Mesendoderm (in vitro differentiated cells): ENCODE measurements around the gene SLIT3.

ENCODE experiments used
- DNase-seq: peaks from one replicate; pipeline ENCODE4 v3.0.0; 2013
- H2AK5ac ChIP-seq: 2 replicates; pipeline ENCODE4 v1.6.1; 2013; ENCODE audit warnings: low read length, inconsistent platforms
- H2BK120ac ChIP-seq: 2 replicates; pipeline ENCODE4 v1.6.1; 2013; ENCODE audit warnings: low read depth, mild to moderate bottlenecking, low read length, moderate library complexity, mixed read lengths
- H2BK15ac ChIP-seq: replicated peaks from 2 replicates; pipeline ENCODE4 v1.6.1; 2013; ENCODE audit warnings: low read depth, mild to moderate bottlenecking, moderate library complexity
- H2BK5ac ChIP-seq: 2 replicates; pipeline ENCODE4 v1.6.1; 2013; ENCODE audit warnings: low read length, inconsistent platforms
- H3K18ac ChIP-seq: 2 replicates; pipeline ENCODE4 v1.6.1; 2013; ENCODE audit warnings: mild to moderate bottlenecking, low read length, mixed read lengths
- H3K23ac ChIP-seq: one replicate; pipeline ENCODE4 v1.6.1; 2013; ENCODE audit warnings: low read length
- H3K27ac ChIP-seq: 2 replicates; pipeline ENCODE4 v1.5.1; 2013; ENCODE audit warnings: low read depth, mild to moderate bottlenecking, inconsistent platforms, low read length, moderate library complexity
- H3K27me3 ChIP-seq: 2 replicates; pipeline ENCODE4 v1.6.1; 2013; ENCODE audit warnings: low read length, control low read depth, mild to moderate bottlenecking, inconsistent platforms; ENCODE audit not compliant: insufficient read depth, poor library complexity
- H3K36me3 ChIP-seq: 2 replicates; pipeline ENCODE4 v1.6.1; 2013; ENCODE audit warnings: low read length, inconsistent platforms; ENCODE audit not compliant: control insufficient read depth, insufficient read depth
- H3K4ac ChIP-seq: one replicate; pipeline ENCODE4 v1.6.1; 2013; ENCODE audit warnings: low read depth, mild to moderate bottlenecking, low read length, moderate library complexity
- H3K4me1 ChIP-seq: 2 replicates; pipeline ENCODE4 v1.6.1; 2013; ENCODE audit warnings: low read depth, low read length, inconsistent platforms; ENCODE audit not compliant: control insufficient read depth
- H3K4me2 ChIP-seq: 2 replicates; pipeline ENCODE4 v1.6.1; 2013; ENCODE audit warnings: low read length
- H3K4me3 ChIP-seq: 2 replicates; pipeline ENCODE4 v1.5.1; 2013; ENCODE audit warnings: mild to moderate bottlenecking, low read length
- H3K56ac ChIP-seq: one replicate; pipeline ENCODE4 v1.6.1; 2013; ENCODE audit warnings: low read length
- H3K79me1 ChIP-seq: 2 replicates; pipeline ENCODE4 v1.6.1; 2013; ENCODE audit warnings: low read length, inconsistent platforms
- H3K79me2 ChIP-seq: 2 replicates; pipeline ENCODE4 v1.6.1; 2013; ENCODE audit warnings: mild to moderate bottlenecking, low read length; ENCODE audit not compliant: control insufficient read depth, insufficient read depth
- H3K9ac ChIP-seq: 2 replicates; pipeline ENCODE4 v1.6.1; 2013; ENCODE audit warnings: low read length, inconsistent platforms
- H4K5ac ChIP-seq: one replicate; pipeline ENCODE4 v1.6.1; 2013; ENCODE audit warnings: low read length
- H4K8ac ChIP-seq: one replicate; pipeline ENCODE4 v1.6.1; 2013; ENCODE audit warnings: low read depth, mild to moderate bottlenecking, control low read depth, low read length, moderate library complexity
- WGBS: extraction: QIAGEN DNeasy Blood & Tissue Kit; methylation state at CpG from one replicate; pipeline ENCODE4 v1.1.7; 2013; ENCODE audit warnings: low lambda C conversion rate, missing lambda C conversion rate; ENCODE audit not compliant: insufficient coverage; ENCODE audit errors: extremely low coverage; 5-methylcytosine and 5-hydroxymethylcytosine counted together

Gene SLIT3

GRCh38 chr5:168951769-168952168 lies 349.2 kb downstream of the SLIT3 start:
- Histone ChIP-seq H3K23ac (no peak overlapping the region), H3K36me3 (no peaks in the 10 kb centered on the region), H3K9ac (no peak overlapping the region), H3K79me1 (no peaks in the 10 kb centered on the region), H3K27ac (no peak overlapping the region), H3K4me3 (no peak overlapping the region), H3K4ac (no peak overlapping the region), H2BK15ac (no peak overlapping the region), H3K18ac (no peak overlapping the region), H3K27me3 (no peaks in the 10 kb centered on the region), H4K5ac (no peak overlapping the region), H3K4me1 (no peaks in the 10 kb centered on the region), H2BK120ac (no peak overlapping the region), H3K4me2 (no peak overlapping the region), H3K56ac (no peak overlapping the region), H3K79me2 (no peaks in the 10 kb centered on the region), H2BK5ac (no peak overlapping the region), H2AK5ac (no peak overlapping the region), H4K8ac (no peak overlapping the region)
- no CpG with 5 or more reads among the region's 5 CpGs for WGBS
- no peak for DNase-seq

GRCh38 chr5:168951356-168951755 lies 349.6 kb downstream of the SLIT3 start:
- DNase-seq, result no peak
- Histone ChIP-seq H3K4ac (no peak overlapping the region), H3K27me3 (no peaks in the 10 kb centered on the region), H2AK5ac (no peak overlapping the region), H3K4me2 (no peak overlapping the region), H4K8ac (no peak overlapping the region), H2BK120ac (no peak overlapping the region), H3K79me1 (no peaks in the 10 kb centered on the region), H3K9ac (no peak overlapping the region), H3K56ac (no peak overlapping the region), H3K23ac (no peak overlapping the region), H3K36me3 (no peaks in the 10 kb centered on the region), H2BK15ac (no peak overlapping the region), H3K79me2 (no peaks in the 10 kb centered on the region), H3K4me1 (no peaks in the 10 kb centered on the region), H3K4me3 (no peak overlapping the region), H2BK5ac (no peak overlapping the region), H4K5ac (no peak overlapping the region), H3K27ac (no peak overlapping the region), H3K18ac (no peak overlapping the region)
- no CpG with 5 or more reads among the region's 1 CpG for WGBS

GRCh38 chr5:168950241-168950951 lies 350.5 kb downstream of the SLIT3 start:
- H3K18ac ChIP-seq, result no peak overlapping the region
- H2BK120ac ChIP-seq, result no peak overlapping the region
- no peaks in the 10 kb centered on the region for H3K79me2 ChIP-seq
- no peaks in the 10 kb centered on the region for H3K4me1 ChIP-seq
- no peak overlapping the region for H4K8ac ChIP-seq
- no peak overlapping the region for H2AK5ac ChIP-seq
- no peak overlapping the region for H3K9ac ChIP-seq
- no peak overlapping the region for H3K27ac ChIP-seq
- no peak overlapping the region for H2BK5ac ChIP-seq
- H3K36me3 ChIP-seq, result no peaks in the 10 kb centered on the region
- no peak overlapping the region for H3K56ac ChIP-seq
- no peak overlapping the region for H4K5ac ChIP-seq
- H3K79me1 ChIP-seq, result no peaks in the 10 kb centered on the region
- no peak overlapping the region for H3K4ac ChIP-seq
- no peak overlapping the region for H2BK15ac ChIP-seq
- no peaks in the 10 kb centered on the region for H3K27me3 ChIP-seq
- WGBS, result no CpG with 5 or more reads among the region's 7 CpGs
- no peak overlapping the region for H3K4me2 ChIP-seq
- no peak overlapping the region for H3K4me3 ChIP-seq
- H3K23ac ChIP-seq, result no peak overlapping the region
- no peak for DNase-seq

- H2BK120ac ChIP-seq, result no peak overlapping the region
- no peak overlapping the region for H3K4me3 ChIP-seq
- H3K56ac ChIP-seq, result no peak overlapping the region
- no peak overlapping the region for H2BK5ac ChIP-seq
- no peak overlapping the region for H2BK15ac ChIP-seq
- WGBS, result no CpG with 5 or more reads among the region's 3 CpGs
- H3K79me1 ChIP-seq, result no peaks in the 10 kb centered on the region
- H3K4me2 ChIP-seq, result no peak overlapping the region
- H3K4ac ChIP-seq, result no peak overlapping the region
- no peaks in the 10 kb centered on the region for H3K36me3 ChIP-seq
- H3K27ac ChIP-seq, result no peak overlapping the region
- H3K23ac ChIP-seq, result no peak overlapping the region
- H4K5ac ChIP-seq, result no peak overlapping the region
- no peak overlapping the region for H3K9ac ChIP-seq
- H2AK5ac ChIP-seq, result no peak overlapping the region
- H3K27me3 ChIP-seq, result no peaks in the 10 kb centered on the region
- H3K79me2 ChIP-seq, result no peaks in the 10 kb centered on the region
- H3K18ac ChIP-seq, result no peak overlapping the region
- no peak overlapping the region for H4K8ac ChIP-seq
- peaks cover 6% of the 10 kb centered on the region for H3K4me1 ChIP-seq
- DNase-seq, result no peak
These were observed 352.2 kb downstream of the SLIT3 start for GRCh38 chr5:168948746-168949145.

GRCh38 chr5:168947212-168947868 lies 353.6 kb downstream of the SLIT3 start:
- H3K56ac ChIP-seq, result peak overlapping the region; percentile 17
- H3K79me2 ChIP-seq, result no peaks in the 10 kb centered on the region
- H2BK120ac ChIP-seq, result no peak overlapping the region
- peaks cover 6% of the 10 kb centered on the region for H3K4me1 ChIP-seq
- no peak overlapping the region for H3K4me3 ChIP-seq
- no peak overlapping the region for H3K9ac ChIP-seq
- no peaks in the 10 kb centered on the region for H3K27me3 ChIP-seq
- peak; percentile 81 for DNase-seq
- no peaks in the 10 kb centered on the region for H3K36me3 ChIP-seq
- H3K23ac ChIP-seq, result no peak overlapping the region
- H3K18ac ChIP-seq, result no peak overlapping the region
- no peaks in the 10 kb centered on the region for H3K79me1 ChIP-seq
- H3K27ac ChIP-seq, result no peak overlapping the region
- WGBS, result no CpG with 5 or more reads among the region's 5 CpGs
- no peak overlapping the region for H3K4me2 ChIP-seq
- H4K8ac ChIP-seq, result no peak overlapping the region
- no peak overlapping the region for H2BK15ac ChIP-seq
- H2AK5ac ChIP-seq, result no peak overlapping the region
- H4K5ac ChIP-seq, result no peak overlapping the region
- no peak overlapping the region for H2BK5ac ChIP-seq
- H3K4ac ChIP-seq, result no peak overlapping the region
